CD14-positive monocyte (primary cell): ENCODE data around the gene MBTD1. TPM values are rescaled to one million over a fixed set of nuclear protein-coding genes. Genes with fewer than 3 reads are reported as not detected.

ENCODE experiments used
- DNase-seq, 3 donors: peaks; one replicate each; pipeline ENCODE4 v3.0.0-alpha.2; 2011 to 2022
- H2AFZ ChIP-seq: 2 replicates; pipeline ENCODE4 v1.6.0; 2012; ENCODE audit warnings: mild to moderate bottlenecking, low read depth, low read length, inconsistent platforms; ENCODE audit not compliant: insufficient read depth, poor library complexity, severe bottlenecking
- H3K27ac ChIP-seq, 2 donors: 1 replicate in 1 of 2; 2 replicates in 1 of 2; pipeline ENCODE4 v1.5.1; 2012 to 2013; ENCODE audit warnings: low read length in 2 of 2, control low read depth in 1 of 2, inconsistent platforms in 1 of 2, low read depth in 1 of 2, mild to moderate bottlenecking in 1 of 2
- H3K27me3 ChIP-seq, 2 donors: one replicate each; pipeline versions ENCODE4 v1.6.0 to v1.6.1; 2011 to 2013; ENCODE audit warnings: low read length in 2 of 2; ENCODE audit not compliant: control insufficient read depth in 2 of 2, insufficient read depth in 2 of 2
- H3K36me3 ChIP-seq, 2 donors: replicated peaks in 1 of 2; 1 replicate in 1 of 2; 2 replicates in 1 of 2; pipeline versions ENCODE4 v1.5.1 to v1.6.1; 2012 to 2013; ENCODE audit warnings: low read length in 2 of 2, control low read depth in 1 of 2, inconsistent platforms in 1 of 2, mild to moderate bottlenecking in 1 of 2; ENCODE audit not compliant: insufficient read depth in 2 of 2, control insufficient read depth in 1 of 2
- H3K4me1 ChIP-seq, 2 donors: 1 replicate in 1 of 2; 2 replicates in 1 of 2; pipeline versions ENCODE4 v1.5.1 to v1.6.1; 2012 to 2013; ENCODE audit warnings: low read length in 2 of 2, control low read depth in 1 of 2, inconsistent platforms in 1 of 2, mild to moderate bottlenecking in 1 of 2, moderate library complexity in 1 of 2; ENCODE audit not compliant: insufficient read depth in 2 of 2, control insufficient read depth in 1 of 2
- H3K4me2 ChIP-seq: replicated peaks from 2 replicates; pipeline ENCODE3; 2012; ENCODE audit warnings: low read length, moderate library complexity, mild to moderate bottlenecking; ENCODE audit not compliant: poor library complexity, severe bottlenecking; ENCODE audit errors: extremely low read depth
- H3K4me3 ChIP-seq, 3 experiments: fragments of 200-600 bp in 1 of 3; sonication (generic) in 1 of 3; replicated peaks in 1 of 3; 1 replicate in 2 of 3; 2 replicates in 1 of 3; pipeline ENCODE4 v1.5.1; 2011 to 2013; ENCODE audit warnings: low read length in 3 of 3, mild to moderate bottlenecking in 3 of 3, control low read depth in 2 of 3, low read depth in 2 of 3, inconsistent platforms in 1 of 3, moderate library complexity in 1 of 3
- H3K79me2 ChIP-seq: 2 replicates; pipeline ENCODE4 v1.6.0; 2012; ENCODE audit warnings: mild to moderate bottlenecking, control low read depth, inconsistent platforms, low read length, moderate library complexity; ENCODE audit not compliant: insufficient read depth
- H3K9ac ChIP-seq: 2 replicates; pipeline ENCODE4 v1.6.0; 2017; ENCODE audit warnings: low read length, mild to moderate bottlenecking; ENCODE audit not compliant: insufficient read depth, poor library complexity, severe bottlenecking
- H3K9me3 ChIP-seq, 2 donors: replicated peaks in 1 of 2; 1 replicate in 1 of 2; 2 replicates in 1 of 2; pipeline versions ENCODE4 v1.5.1 to v1.6.1; 2012 to 2013; ENCODE audit warnings: low read length in 2 of 2, control low read depth in 1 of 2; ENCODE audit not compliant: control insufficient read depth in 1 of 2, insufficient read depth in 1 of 2
- H4K20me1 ChIP-seq: 2 replicates; pipeline ENCODE4 v1.6.0; 2012; ENCODE audit warnings: mild to moderate bottlenecking, low read length, control low read depth, moderate library complexity; ENCODE audit not compliant: insufficient read depth
- H3K27ac Mint-ChIP-seq, 7 donors: one replicate each; pipeline ENCODE4 v1.8.0; 2020; ENCODE audit warnings: mild to moderate bottlenecking in 7 of 7, mixed read lengths in 7 of 7, moderate library complexity in 6 of 7, inconsistent platforms in 2 of 7
- H3K27me3 Mint-ChIP-seq, 3 donors: one replicate each; pipeline ENCODE4 v1.8.0; 2021 to 2022; ENCODE audit warnings: low read depth in 3 of 3, mild to moderate bottlenecking in 3 of 3, mixed read lengths in 3 of 3, moderate library complexity in 3 of 3, inconsistent platforms in 1 of 3
- H3K36me3 Mint-ChIP-seq, 2 donors: one replicate each; pipeline ENCODE4 v1.8.0; 2020; ENCODE audit warnings: mixed read lengths in 2 of 2, inconsistent platforms in 1 of 2, mild to moderate bottlenecking in 1 of 2
- H3K4me1 Mint-ChIP-seq: one replicate; pipeline ENCODE4 v1.8.0; 2020; ENCODE audit warnings: mild to moderate bottlenecking, mixed read lengths
- H3K4me3 Mint-ChIP-seq, 2 donors: one replicate each; pipeline ENCODE4 v1.8.0; 2020; ENCODE audit warnings: mild to moderate bottlenecking in 2 of 2, mixed read lengths in 2 of 2, moderate library complexity in 1 of 2
- H3K9me3 Mint-ChIP-seq, 7 donors: one replicate each; pipeline ENCODE4 v1.8.0; 2020 to 2022; ENCODE audit warnings: mixed read lengths in 7 of 7, mild to moderate bottlenecking in 6 of 7, moderate library complexity in 6 of 7, inconsistent platforms in 2 of 7
- CTCF ChIP-seq: fragments of 200-600 bp; IDR thresholded peaks from one replicate; pipeline ENCODE4 v1.8.0; 2022; ENCODE audit warnings: antibody characterized with exemption, mild to moderate bottlenecking
- WGBS: methylation state at CpG from one replicate; pipeline ENCODE4 v1.1.5; 2013; ENCODE audit warnings: missing lambda C conversion rate; ENCODE audit not compliant: insufficient coverage; 5-methylcytosine and 5-hydroxymethylcytosine counted together
- intact Hi-C, 2 donors: fragments of 100-400 bp; cut with micrococcal nuclease; formaldehyde crosslinking; loops; one replicate each; pipeline versions ENCODE4 v1.15.0 to v1.15.1; 2023
- polyA plus RNA-seq, 3 donors: library from polyadenylated mRNA; depleted of rRNA in 1 of 3; unstranded in 2 of 3; stranded (reverse) in 1 of 3; fragments of 300-500 nt in 2 of 3; fragments of >200 nt in 1 of 3; fragmentation: Illumina TruSeq in 2 of 3; gene quantifications; 1 replicate in 2 of 3; 2 replicates in 1 of 3; pipeline ENCODE4 v1.2.3, GENCODE V29; 2012 to 2021

MBTD1 gene
- polyA plus RNA-seq, 3 donors: 5.9 to 11.3 (median 10.0) TPM

GRCh38 chr17:51161541-51161940 is 98.3 kb downstream of the MBTD1 start:
- peaks cover 7 to 13% of the 10 kb centered on the region in 2 donors for H3K4me1 ChIP-seq
- no peaks in the 10 kb centered on the region for H3K9me3 ChIP-seq
- no peak overlapping the region for H3K4me3 ChIP-seq
- Mint-ChIP-seq H3K4me3 (no peak overlapping the region), H3K27ac (peak overlapping the region in 1 of 7 donors; percentile 5), H3K9me3 (no peaks in the 10 kb centered on the region), H3K27me3 (peaks cover 0 to 2% (median 0%) of the 10 kb centered on the region in 3 donors), H3K36me3 (peaks cover 30 to 39% of the 10 kb centered on the region in 2 donors), H3K4me1 (peaks cover 11% of the 10 kb centered on the region)
- no peak overlapping the region for H2AFZ ChIP-seq
- no peaks in the 10 kb centered on the region for H4K20me1 ChIP-seq
- peaks cover 20 to 40% of the 10 kb centered on the region in 2 donors for H3K36me3 ChIP-seq
- H3K79me2 ChIP-seq: no peaks in the 10 kb centered on the region
- H3K27me3 ChIP-seq: no peaks in the 10 kb centered on the region
- intact Hi-C loops: no loop called here
- no peak overlapping the region for H3K9ac ChIP-seq
- H3K4me2 ChIP-seq: no peak overlapping the region
- TF ChIP-seq CTCF: no peak
- H3K27ac ChIP-seq: no peak overlapping the region
- DNase-seq: no peak
- no CpG with 5 or more reads among the region's 3 CpGs for WGBS

- DNase-seq: no peak
- WGBS: 93% methylated on average over 2 of the region's 3 CpGs
- no peak overlapping the region for H3K27ac Mint-ChIP-seq
- Histone ChIP-seq H3K9ac (no peak overlapping the region), H3K27me3 (no peaks in the 10 kb centered on the region), H3K27ac (no peak overlapping the region), H3K9me3 (no peaks in the 10 kb centered on the region), H3K4me1 (peaks cover under 1% of the 10 kb centered on the region in 2 donors), H3K4me3 (no peak overlapping the region), H3K79me2 (peaks cover 16% of the 10 kb centered on the region), H3K36me3 (peaks cover 20 to 40% of the 10 kb centered on the region in 2 donors), H4K20me1 (no peaks in the 10 kb centered on the region), H2AFZ (no peak overlapping the region), H3K4me2 (no peak overlapping the region)
- no peak overlapping the region for H3K4me3 Mint-ChIP-seq
- peaks cover 35 to 47% of the 10 kb centered on the region in 2 donors for H3K36me3 Mint-ChIP-seq
- no peaks in the 10 kb centered on the region for H3K27me3 Mint-ChIP-seq
- H3K9me3 Mint-ChIP-seq: no peaks in the 10 kb centered on the region
- intact Hi-C loops: loop anchor here in 1 of 2 donors (10.0 kb wide), 1 partner anchor 295 kb away; the partner anchor contains the start of gene TOB1
- H3K4me1 Mint-ChIP-seq: no peaks in the 10 kb centered on the region
- no peak for TF ChIP-seq CTCF
Measured at GRCh38 chr17:51159604-51160003, 100.2 kb downstream of the MBTD1 start.
